K562 (cell line): Measurements from ENCODE around the gene ZBTB32.

Experiments used
- CHD1 ChIP-seq: fragments of 200-600 bp; sonication (generic); IDR thresholded peaks from one replicate; pipeline ENCODE4 v1.6.1; 2012; ENCODE audit warnings: mild to moderate bottlenecking, moderate library complexity, low read length, inconsistent platforms
- GTF2F1 ChIP-seq: IDR thresholded peaks from 2 replicates; pipeline ENCODE4 v1.6.1; 2011; ENCODE audit warnings: low read depth, low read length, improper control_type of control experiment
- HNRNPL ChIP-seq: fragments of 200-400 bp; formaldehyde crosslinking; IDR thresholded peaks from 2 replicates; pipeline ENCODE4 v1.6.1; 2017; ENCODE audit warnings: low read depth, mild to moderate bottlenecking, low read length
- KLF10 ChIP-seq: fragments of 250-450 bp; sonication (Bioruptor Pico); IDR thresholded peaks from 2 replicates; pipeline ENCODE4 v1.6.1; 2021; ENCODE audit warnings: matching md5 sums
- NR2C2 ChIP-seq, 2 experiments: fragments of 200-800 bp in 1 of 2; sonication (Bioruptor generic) in 1 of 2; sonication (generic) in 1 of 2; formaldehyde crosslinking in 1 of 2; IDR thresholded peaks; 2 replicates each; pipeline versions ENCODE4 v1.6.1 to v1.8.0; 2016 to 2022; ENCODE audit warnings: mild to moderate bottlenecking in 1 of 2, missing compliant biosample characterization in 1 of 2, missing genetic modification characterization in 1 of 2, missing genetic modification reagents in 1 of 2
- POLR2AphosphoS5 ChIP-seq: IDR thresholded peaks from 2 replicates; pipeline ENCODE4 v1.6.1; 2011; ENCODE audit warnings: mild to moderate bottlenecking, low read depth, low read length, moderate library complexity; ENCODE audit not compliant: control insufficient read depth, insufficient read depth
- TEAD1 ChIP-seq, 2 experiments: fragments of 450-650 bp in 1 of 2; sonication (generic) in 1 of 2; formaldehyde crosslinking; IDR thresholded peaks; 2 replicates each; pipeline versions ENCODE4 v1.4.0 to v1.8.0; 2020 to 2022; ENCODE audit warnings: mild to moderate bottlenecking in 2 of 2, missing genetic modification reagents in 1 of 2
- YY1 ChIP-seq, 3 experiments: IDR thresholded peaks; 2 replicates each; pipeline ENCODE4 v1.6.1; 2011; ENCODE audit warnings: low read length in 2 of 3, mild to moderate bottlenecking in 2 of 3, moderate library complexity in 2 of 3, borderline replicate concordance in 1 of 3, control low read depth in 1 of 3, low read depth in 1 of 3; ENCODE audit not compliant: insufficient read depth in 3 of 3, insufficient replicate concordance in 2 of 3, control insufficient read depth in 1 of 3, insufficient read length in 1 of 3; ENCODE audit errors: extremely low read depth in 1 of 3
- ZBED1 ChIP-seq: IDR thresholded peaks from 2 replicates; pipeline ENCODE4 v1.6.1; 2014
- TF ChIP-seq, protein P1 (sequence below), 3 experiments: IDR thresholded peaks in 2 of 3; conservative IDR thresholded peaks in 1 of 3; 2 replicates each; pipeline ENCODE4 v1.5.1; 2011 to 2012; ENCODE audit warnings: low read length in 3 of 3, mild to moderate bottlenecking in 3 of 3, control low read depth in 2 of 3, improper control_type of control experiment in 1 of 3, inconsistent platforms in 1 of 3, low read depth in 1 of 3, mixed read lengths in 1 of 3, moderate library complexity in 1 of 3; ENCODE audit not compliant: insufficient read depth in 2 of 3

DNA sequence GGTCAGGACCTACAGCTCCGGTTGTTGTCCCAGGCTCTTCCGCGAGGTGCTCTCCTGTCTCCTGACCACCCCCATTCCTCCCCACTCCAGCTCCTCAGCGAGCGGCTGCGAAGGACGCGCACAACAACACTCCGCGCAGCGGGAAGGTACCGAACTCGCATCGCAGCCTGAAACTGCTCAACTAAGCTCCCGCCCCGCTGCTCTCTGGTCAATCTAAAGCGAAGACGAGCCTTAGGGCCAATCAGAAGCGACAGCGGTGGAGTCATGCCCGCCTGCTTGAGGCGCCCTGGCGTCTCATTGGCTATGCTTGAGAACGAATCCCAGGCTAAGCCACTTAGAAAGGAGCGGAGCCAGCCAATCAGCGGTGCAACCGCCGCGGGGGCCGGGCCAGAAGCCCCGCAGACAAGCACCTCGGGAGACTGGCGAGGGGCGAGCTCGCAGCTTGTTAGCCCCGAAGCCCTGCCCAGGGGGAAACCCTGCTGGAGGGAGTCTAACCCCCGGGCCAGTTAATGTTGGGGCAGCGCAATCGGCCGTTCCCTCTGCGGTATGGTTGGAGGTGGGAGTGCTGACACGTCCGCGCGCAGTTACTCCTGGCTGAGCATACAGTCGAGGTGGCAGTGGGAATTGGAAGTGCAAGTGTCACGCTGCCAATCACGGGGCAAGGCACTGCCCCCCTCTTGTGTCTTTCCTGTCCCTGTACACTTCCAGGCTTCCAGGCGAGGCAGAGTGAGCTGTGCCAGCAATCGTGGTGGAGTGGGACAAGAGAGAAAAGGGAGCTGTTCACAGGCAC is 1.9 kb upstream of the ZBTB32 start:
- no peak for TF ChIP-seq NR2C2 (CRISPR knock-in tag; IDR thresholded peaks at IDR 0.05)
- no peak for TF ChIP-seq NR2C2 (tag; IDR thresholded peaks at IDR 0.05)
- no peak for TF ChIP-seq POLR2AphosphoS5
- no peak for TF ChIP-seq GTF2F1
- TF ChIP-seq YY1 (IDR thresholded peaks at IDR 0.05; ENCODE audit: borderline replicate concordance in 1 of 3, control insufficient read depth in 1 of 3, extremely low read depth in 1 of 3, insufficient read depth in 3 of 3, insufficient read length in 1 of 3, insufficient replicate concordance in 2 of 3, low read depth in 1 of 3, low read length in 2 of 3) = no peak
- TF ChIP-seq TEAD1 (CRISPR knock-in tag; IDR thresholded peaks at IDR 0.05) = no peak
- TF ChIP-seq HNRNPL = no peak
- TF ChIP-seq KLF10 (CRISPR knock-in tag) = no peak
- no peak for TF ChIP-seq CHD1
- no peak for TF ChIP-seq ZBED1
- TF ChIP-seq, protein P1, sequence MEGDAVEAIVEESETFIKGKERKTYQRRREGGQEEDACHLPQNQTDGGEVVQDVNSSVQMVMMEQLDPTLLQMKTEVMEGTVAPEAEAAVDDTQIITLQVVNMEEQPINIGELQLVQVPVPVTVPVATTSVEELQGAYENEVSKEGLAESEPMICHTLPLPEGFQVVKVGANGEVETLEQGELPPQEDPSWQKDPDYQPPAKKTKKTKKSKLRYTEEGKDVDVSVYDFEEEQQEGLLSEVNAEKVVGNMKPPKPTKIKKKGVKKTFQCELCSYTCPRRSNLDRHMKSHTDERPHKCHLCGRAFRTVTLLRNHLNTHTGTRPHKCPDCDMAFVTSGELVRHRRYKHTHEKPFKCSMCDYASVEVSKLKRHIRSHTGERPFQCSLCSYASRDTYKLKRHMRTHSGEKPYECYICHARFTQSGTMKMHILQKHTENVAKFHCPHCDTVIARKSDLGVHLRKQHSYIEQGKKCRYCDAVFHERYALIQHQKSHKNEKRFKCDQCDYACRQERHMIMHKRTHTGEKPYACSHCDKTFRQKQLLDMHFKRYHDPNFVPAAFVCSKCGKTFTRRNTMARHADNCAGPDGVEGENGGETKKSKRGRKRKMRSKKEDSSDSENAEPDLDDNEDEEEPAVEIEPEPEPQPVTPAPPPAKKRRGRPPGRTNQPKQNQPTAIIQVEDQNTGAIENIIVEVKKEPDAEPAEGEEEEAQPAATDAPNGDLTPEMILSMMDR (IDR thresholded peaks at IDR 0.05 in 2 of 3, conservative IDR thresholded peaks at IDR 0.05 in 1 of 3; ENCODE audit: insufficient read depth in 2 of 3, low read depth in 1 of 3, low read length in 3 of 3) = no peak
